NCI-H526 (cell line): ENCODE results near the gene CASP1.

Experiments used
- DNase-seq, 2 experiments: peaks; one replicate each; lab custom pipeline; 2025; lab: John Stamatoyannopoulos, UW

Gene CASP1

DNA sequence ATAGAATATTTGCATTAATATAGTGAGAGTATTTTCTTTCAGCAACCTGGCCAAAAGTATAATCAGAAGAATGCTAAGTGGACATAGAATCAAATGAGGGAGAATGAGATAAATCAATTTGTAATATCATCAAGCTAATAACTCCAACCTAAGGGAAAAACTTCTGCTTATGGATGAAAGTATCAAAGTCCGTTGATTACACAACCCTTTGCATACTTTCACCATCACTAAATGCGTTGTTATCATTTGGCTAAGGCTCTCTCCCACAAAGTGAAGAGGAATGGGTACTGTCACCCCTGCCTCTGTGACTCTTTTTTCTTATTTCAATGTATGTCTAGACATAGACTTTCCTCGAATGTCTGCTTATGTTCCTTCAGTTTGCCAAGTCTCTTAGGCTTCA is 50.1 kb downstream of the CASP1 start:
- no peak for DNase-seq

DNA sequence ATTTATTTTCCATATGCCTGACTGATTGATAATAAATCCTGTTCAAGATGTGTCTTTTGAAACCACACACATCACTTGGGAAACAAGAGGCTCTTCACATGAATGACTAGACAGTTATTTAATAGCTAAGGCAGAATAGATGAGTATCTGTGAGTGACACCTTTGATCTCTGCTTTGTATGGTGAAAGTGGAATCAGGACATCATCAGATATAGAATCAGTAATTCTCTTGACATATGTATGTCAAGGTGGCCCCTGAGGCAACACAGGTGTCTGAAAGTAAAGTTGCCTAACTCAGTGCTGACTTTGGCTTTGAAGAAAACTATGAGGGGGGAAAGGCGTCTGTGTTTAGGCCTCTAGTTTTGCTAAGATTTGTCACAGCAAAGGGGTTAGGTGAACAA is 55.1 kb downstream of the CASP1 start:
- DNase-seq: no peak
